Choroid plexus epithelial cell (primary cell): ENCODE measurements around the gene PELI2.

Source experiments
- DNase-seq: peaks from one replicate; pipeline ENCODE4 v3.0.0-alpha.2; 2010; ENCODE audit warnings: low read depth
- H3K4me3 ChIP-seq: 2 replicates; pipeline ENCODE4 v1.5.1; 2011; ENCODE audit warnings: low read depth, mild to moderate bottlenecking, control low read depth, low read length, moderate library complexity
- CTCF ChIP-seq: conservative IDR thresholded peaks from 2 replicates; pipeline ENCODE4 v1.5.1; 2011; ENCODE audit warnings: low read depth, mild to moderate bottlenecking, control low read depth, inconsistent platforms, low read length, moderate library complexity

Gene PELI2

GRCh38 chr14:56224229-56224628 is 106.0 kb downstream of the PELI2 start:
- no peak overlapping the region for H3K4me3 ChIP-seq
- peak; percentile 14 for TF ChIP-seq CTCF
- DNase-seq, result peak; percentile 13

GRCh38 chr14:56224691-56225681 is 106.8 kb downstream of the PELI2 start:
- H3K4me3 ChIP-seq, result no peak overlapping the region
- DNase-seq, result no peak
- TF ChIP-seq CTCF, result no peak

GRCh38 chr14:56235388-56235787 is 117.2 kb downstream of the PELI2 start:
- no peak for DNase-seq
- no peak overlapping the region for H3K4me3 ChIP-seq
- TF ChIP-seq CTCF, result no peak

- H3K4me3 ChIP-seq, result no peak overlapping the region
- no peak for TF ChIP-seq CTCF
- no peak for DNase-seq
Measured at GRCh38 chr14:56237398-56237797, 119.2 kb downstream of the PELI2 start.

- peak; percentile 13 for DNase-seq
- no peak overlapping the region for H3K4me3 ChIP-seq
- no peak for TF ChIP-seq CTCF
Measured at GRCh38 chr14:56241461-56241860, 123.2 kb downstream of the PELI2 start.

- peak; percentile 14 for DNase-seq
- TF ChIP-seq CTCF, result no peak
Measured at GRCh38 chr14:56243110-56243509, 124.9 kb downstream of the PELI2 start.

More at GRCh38 chr14:56243110-56243509, 124.9 kb downstream of the PELI2 start:
- H3K4me3 ChIP-seq, result no peak overlapping the region
